ENCODE results near the gene SIK3. TPM values are rescaled to one million over a fixed set of nuclear protein-coding genes. Genes with fewer than 3 reads are reported as not detected.

Gene SIK3
- polyA plus RNA-seq, 3 donors from 2014 or later = 3.7 to 26.2 (median 16.5) TPM

GRCh38 chr11:116906479-116906878 is 191.7 kb downstream of the SIK3 start:
- Mint-ChIP-seq H3K4me3 (no peak overlapping the region), H3K4me1 (peaks cover 28 to 63% of the 10 kb centered on the region in 2 donors), H3K27me3 (ENCODE audit: low read depth in 3 of 3) (peaks cover 0 to 3% (median 2%) of the 10 kb centered on the region in 3 donors), H3K27ac (peak overlapping the region in 1 of 6 donors; percentile 55), H3K36me3 (peaks cover 0 to 7% (median 7%) of the 10 kb centered on the region in 3 donors), H3K9me3 (no peaks in the 10 kb centered on the region)
- DNase-seq = no peak

GRCh38 chr11:116903090-116903489 is 195.1 kb downstream of the SIK3 start:
- H3K36me3 Mint-ChIP-seq = peaks cover 10 to 16% (median 16%) of the 10 kb centered on the region in 3 donors
- H3K27ac Mint-ChIP-seq = peak overlapping the region in 1 of 6 donors; percentile 28
- no peaks in the 10 kb centered on the region for H3K9me3 Mint-ChIP-seq
- H3K4me1 Mint-ChIP-seq = peaks cover 14 to 39% of the 10 kb centered on the region in 2 donors
- H3K4me3 Mint-ChIP-seq = no peak overlapping the region
- H3K27me3 Mint-ChIP-seq (ENCODE audit: low read depth in 3 of 3) = peaks cover 0 to 2% (median 0%) of the 10 kb centered on the region in 3 donors
- no peak for DNase-seq

- H3K27me3 Mint-ChIP-seq (ENCODE audit: low read depth in 3 of 3) = peaks cover 0 to 2% (median 0%) of the 10 kb centered on the region in 3 donors
- DNase-seq = no peak
- H3K27ac Mint-ChIP-seq = peak overlapping the region in 1 of 6 donors; percentile 7
- H3K9me3 Mint-ChIP-seq = no peaks in the 10 kb centered on the region
- H3K4me1 Mint-ChIP-seq = peaks cover 8 to 33% of the 10 kb centered on the region in 2 donors
- H3K4me3 Mint-ChIP-seq = no peak overlapping the region
- peaks cover 14 to 16% (median 16%) of the 10 kb centered on the region in 3 donors for H3K36me3 Mint-ChIP-seq
These were observed 196.1 kb downstream of the SIK3 start for GRCh38 chr11:116901964-116902688.

- Mint-ChIP-seq H3K36me3 (peaks cover 15 to 16% (median 16%) of the 10 kb centered on the region in 3 donors), H3K27ac (no peak overlapping the region), H3K27me3 (ENCODE audit: low read depth in 3 of 3) (peaks cover 0 to 2% (median 0%) of the 10 kb centered on the region in 3 donors), H3K4me3 (no peak overlapping the region), H3K4me1 (peaks cover 8 to 28% of the 10 kb centered on the region in 2 donors), H3K9me3 (no peaks in the 10 kb centered on the region)
- DNase-seq = no peak
These were observed 197.0 kb downstream of the SIK3 start for GRCh38 chr11:116901211-116901610.

GRCh38 chr11:116896211-116896610 is 202.0 kb downstream of the SIK3 start:
- Mint-ChIP-seq H3K27ac (peak overlapping the region in 1 of 6 donors; percentile 47), H3K27me3 (ENCODE audit: low read depth in 3 of 3) (no peaks in the 10 kb centered on the region), H3K4me3 (no peak overlapping the region), H3K4me1 (peaks cover 5 to 11% of the 10 kb centered on the region in 2 donors), H3K9me3 (no peaks in the 10 kb centered on the region), H3K36me3 (peaks cover 24 to 42% (median 37%) of the 10 kb centered on the region in 3 donors)
- DNase-seq = no peak

GRCh38 chr11:116895048-116895757 is 203.0 kb downstream of the SIK3 start:
- no peaks in the 10 kb centered on the region for H3K27me3 Mint-ChIP-seq (ENCODE audit: low read depth in 3 of 3)
- peaks cover 9 to 19% of the 10 kb centered on the region in 2 donors for H3K4me1 Mint-ChIP-seq
- H3K36me3 Mint-ChIP-seq = peaks cover 20 to 39% (median 32%) of the 10 kb centered on the region in 3 donors
- peak overlapping the region; percentile 30 to 87 (median 80) for H3K27ac Mint-ChIP-seq
- H3K4me3 Mint-ChIP-seq = no peak overlapping the region
- H3K9me3 Mint-ChIP-seq = no peaks in the 10 kb centered on the region
- DNase-seq = peak in 2 of 3 donors; percentile 22 to 23

- peak overlapping the region in 3 of 6 donors; percentile 5 to 64 (median 46) for H3K27ac Mint-ChIP-seq
- H3K9me3 Mint-ChIP-seq = no peaks in the 10 kb centered on the region
- peaks cover 14 to 26% of the 10 kb centered on the region in 2 donors for H3K4me1 Mint-ChIP-seq
- peaks cover 13 to 33% (median 27%) of the 10 kb centered on the region in 3 donors for H3K36me3 Mint-ChIP-seq
- no peaks in the 10 kb centered on the region for H3K27me3 Mint-ChIP-seq (ENCODE audit: low read depth in 3 of 3)
- no peak for DNase-seq
- H3K4me3 Mint-ChIP-seq = no peak overlapping the region
These were observed 204.3 kb downstream of the SIK3 start for GRCh38 chr11:116893906-116894305.

- no peak for DNase-seq
- Mint-ChIP-seq H3K36me3 (peaks cover 13 to 33% (median 27%) of the 10 kb centered on the region in 3 donors), H3K27ac (peak overlapping the region in 3 of 6 donors; percentile 2 to 46 (median 34)), H3K9me3 (no peaks in the 10 kb centered on the region), H3K4me1 (peaks cover 14 to 31% of the 10 kb centered on the region in 2 donors), H3K4me3 (no peak overlapping the region), H3K27me3 (ENCODE audit: low read depth in 3 of 3) (no peaks in the 10 kb centered on the region)
These were observed 204.8 kb downstream of the SIK3 start for GRCh38 chr11:116893437-116893836.

GRCh38 chr11:116892374-116892773 is 205.9 kb downstream of the SIK3 start:
- H3K9me3 Mint-ChIP-seq = no peaks in the 10 kb centered on the region
- peaks cover 14 to 34% of the 10 kb centered on the region in 2 donors for H3K4me1 Mint-ChIP-seq
- H3K27me3 Mint-ChIP-seq (ENCODE audit: low read depth in 3 of 3) = no peaks in the 10 kb centered on the region
- H3K36me3 Mint-ChIP-seq = peaks cover 13 to 33% (median 26%) of the 10 kb centered on the region in 3 donors
- no peak overlapping the region for H3K4me3 Mint-ChIP-seq
- peak overlapping the region in 2 of 6 donors; percentile 57 to 68 for H3K27ac Mint-ChIP-seq
- no peak for DNase-seq

GRCh38 chr11:116891746-116892145 is 206.5 kb downstream of the SIK3 start:
- peaks cover 13 to 33% (median 22%) of the 10 kb centered on the region in 3 donors for H3K36me3 Mint-ChIP-seq
- peaks cover 14 to 34% of the 10 kb centered on the region in 2 donors for H3K4me1 Mint-ChIP-seq
- H3K27ac Mint-ChIP-seq = peak overlapping the region in 3 of 6 donors; percentile 23 to 68 (median 57)
- no peak for DNase-seq
- no peak overlapping the region for H3K4me3 Mint-ChIP-seq
- no peaks in the 10 kb centered on the region for H3K27me3 Mint-ChIP-seq (ENCODE audit: low read depth in 3 of 3)
- no peaks in the 10 kb centered on the region for H3K9me3 Mint-ChIP-seq

- no peak overlapping the region for H3K4me3 Mint-ChIP-seq
These were observed 207.6 kb downstream of the SIK3 start for GRCh38 chr11:116890607-116891006.

GRCh38 chr11:116890193-116890592 is 208.0 kb downstream of the SIK3 start:
- H3K27me3 Mint-ChIP-seq (ENCODE audit: low read depth in 3 of 3) = no peaks in the 10 kb centered on the region
- peaks cover 12 to 28% (median 21%) of the 10 kb centered on the region in 3 donors for H3K36me3 Mint-ChIP-seq
- H3K9me3 Mint-ChIP-seq = no peaks in the 10 kb centered on the region
- peaks cover 12 to 28% of the 10 kb centered on the region in 2 donors for H3K4me1 Mint-ChIP-seq
- peak overlapping the region; percentile 24 to 93 (median 79) for H3K27ac Mint-ChIP-seq
- H3K4me3 Mint-ChIP-seq = no peak overlapping the region
- DNase-seq = no peak

More at GRCh38 chr11:116890607-116891006, 207.6 kb downstream of the SIK3 start:
- Mint-ChIP-seq H3K36me3 (peaks cover 13 to 32% (median 22%) of the 10 kb centered on the region in 3 donors), H3K4me1 (peaks cover 14 to 32% of the 10 kb centered on the region in 2 donors), H3K27ac (peak overlapping the region; percentile 71 to 93 (median 79)), H3K9me3 (no peaks in the 10 kb centered on the region), H3K27me3 (ENCODE audit: low read depth in 3 of 3) (no peaks in the 10 kb centered on the region)
- no peak for DNase-seq

GRCh38 chr11:116888884-116889549 is 209.2 kb downstream of the SIK3 start:
- H3K27ac Mint-ChIP-seq = peak overlapping the region in 3 of 6 donors; percentile 10 to 63 (median 40)
- no peaks in the 10 kb centered on the region for H3K27me3 Mint-ChIP-seq (ENCODE audit: low read depth in 3 of 3)
- no peak for DNase-seq
- H3K4me1 Mint-ChIP-seq = peaks cover 9 to 23% of the 10 kb centered on the region in 2 donors
- peaks cover 6 to 20% (median 13%) of the 10 kb centered on the region in 3 donors for H3K36me3 Mint-ChIP-seq
- no peak overlapping the region for H3K4me3 Mint-ChIP-seq
- H3K9me3 Mint-ChIP-seq = no peaks in the 10 kb centered on the region

Measured in immature natural killer cell (primary cell).